EH (cell line): ENCODE data around the gene RPL28.

Experiments used
- DNase-seq: peaks from one replicate; pipeline ENCODE4 v3.0.0-alpha.2; 2015; ENCODE audit warnings: low read depth

The RPL28 gene

GRCh38 chr19:55353803-55354697 is 31.7 kb upstream of the RPL28 start:
- peak; percentile 66 for DNase-seq

- DNase-seq: no peak
Observed at GRCh38 chr19:55354698-55355212, 31.0 kb upstream of the RPL28 start, which contains the start of gene COX6B2. Gene COX6B2 (minus strand): TSS chr19:55354719. CDS start chr19:55354521, 198 bp downstream.

- DNase-seq: no peak
Observed at GRCh38 chr19:55355213-55355821, 30.4 kb upstream of the RPL28 start.

- no peak for DNase-seq
Observed at GRCh38 chr19:55358493-55358892, 27.2 kb upstream of the RPL28 start.

- DNase-seq: no peak
Observed at GRCh38 chr19:55358943-55359908, 26.5 kb upstream of the RPL28 start.

- DNase-seq: no peak
Observed at GRCh38 chr19:55360902-55361301, 24.8 kb upstream of the RPL28 start.

- DNase-seq: no peak
Observed at GRCh38 chr19:55362174-55362989, 23.4 kb upstream of the RPL28 start.

- no peak for DNase-seq
Observed at GRCh38 chr19:55362990-55363716, 22.6 kb upstream of the RPL28 start, which contains the start of gene GARIN5B. Gene GARIN5B (minus strand): TSS chr19:55363260. CDS start chr19:55363066, 194 bp downstream.

GRCh38 chr19:55365245-55365644 is 20.5 kb upstream of the RPL28 start:
- no peak for DNase-seq

GRCh38 chr19:55365964-55366363 is 19.8 kb upstream of the RPL28 start:
- no peak for DNase-seq

- DNase-seq: no peak
Observed at GRCh38 chr19:55366790-55367189, 18.9 kb upstream of the RPL28 start.

- no peak for DNase-seq
Observed at GRCh38 chr19:55368106-55368505, 17.6 kb upstream of the RPL28 start.

GRCh38 chr19:55368701-55369563 is 16.8 kb upstream of the RPL28 start:
- DNase-seq: peak; percentile 74

- DNase-seq: peak; percentile 91
Observed at GRCh38 chr19:55369653-55370304, 16.0 kb upstream of the RPL28 start.

GRCh38 chr19:55370305-55370988 is 15.3 kb upstream of the RPL28 start, which contains the start of gene IL11:
Gene IL11 (minus strand): TSS chr19:55370463. CDS start chr19:55370310, 153 bp downstream.
- peak; percentile 82 for DNase-seq

GRCh38 chr19:55372316-55373081 is 13.2 kb upstream of the RPL28 start:
- peak; percentile 81 for DNase-seq

GRCh38 chr19:55373306-55373992 is 12.3 kb upstream of the RPL28 start:
- no peak for DNase-seq
